Spleen (tissue), 11 donors: Measurements from ENCODE around the gene PIM2. TPM values are rescaled to one million over a fixed set of nuclear protein-coding genes. Genes with fewer than 3 reads are reported as not detected.

Experiments used
- DNase-seq: peaks from one replicate; pipeline ENCODE4 v3.0.0-alpha.2; 2020
- H3K27ac ChIP-seq, 8 donors: fragments of 200-600 bp; sonication (generic) in 7 of 8; 1 replicate in 4 of 8; 2 replicates in 4 of 8; pipeline versions ENCODE4 v1.5.0 to v1.8.0; 2016 to 2021; ENCODE audit warnings: inconsistent platforms in 4 of 8, mild to moderate bottlenecking in 4 of 8, moderate library complexity in 1 of 8
- H3K27me3 ChIP-seq, 7 donors: fragments of 200-600 bp; sonication (generic) in 6 of 7; replicated peaks in 1 of 7; 1 replicate in 4 of 7; 2 replicates in 3 of 7; pipeline versions ENCODE4 v1.5.0 to v1.8.0; 2016 to 2021; ENCODE audit warnings: inconsistent platforms in 3 of 7, mild to moderate bottlenecking in 1 of 7
- H3K36me3 ChIP-seq, 6 donors: fragments of 200-600 bp; sonication (generic) in 5 of 6; 1 replicate in 4 of 6; 2 replicates in 2 of 6; pipeline versions ENCODE4 v1.5.0 to v1.8.0; 2016 to 2021; ENCODE audit warnings: inconsistent platforms in 2 of 6
- H3K4me1 ChIP-seq, 6 donors: fragments of 200-600 bp; sonication (generic) in 5 of 6; 1 replicate in 3 of 6; 2 replicates in 3 of 6; pipeline versions ENCODE4 v1.5.0 to v1.8.0; 2016 to 2021; ENCODE audit warnings: inconsistent platforms in 3 of 6
- H3K4me3 ChIP-seq, 8 donors: fragments of 200-600 bp; sonication (generic) in 7 of 8; 1 replicate in 4 of 8; 2 replicates in 4 of 8; pipeline versions ENCODE4 v1.5.0 to v1.8.0; 2016 to 2021; ENCODE audit warnings: inconsistent platforms in 4 of 8, mild to moderate bottlenecking in 4 of 8, moderate library complexity in 2 of 8
- H3K9me3 ChIP-seq, 8 donors: fragments of 200-600 bp; sonication (generic) in 7 of 8; 1 replicate in 4 of 8; 2 replicates in 4 of 8; pipeline versions ENCODE4 v1.5.0 to v1.8.0; 2016 to 2021; ENCODE audit warnings: inconsistent platforms in 4 of 8
- CTCF ChIP-seq, 11 experiments: fragments of 200-600 bp in 7 of 11; fragments of 450-650 bp in 4 of 11; sonication (generic) in 4 of 11; IDR thresholded peaks in 8 of 11; conservative IDR thresholded peaks in 3 of 11; 1 replicate in 7 of 11; 2 replicates in 4 of 11; pipeline versions ENCODE4 v1.4.0 to v1.8.0; 2016 to 2021; ENCODE audit warnings: antibody characterized with exemption in 11 of 11, inconsistent platforms in 4 of 11, mild to moderate bottlenecking in 1 of 11
- POLR2A ChIP-seq, 3 donors: fragments of 450-650 bp; IDR thresholded peaks; one replicate each; pipeline ENCODE4 v1.5.1; 2017; ENCODE audit warnings: antibody characterized with exemption in 3 of 3, mild to moderate bottlenecking in 1 of 3
- POLR2AphosphoS5 ChIP-seq, 3 donors: sonication (generic); formaldehyde crosslinking; IDR thresholded peaks; one replicate each; pipeline ENCODE4 v1.5.1; 2017; ENCODE audit warnings: antibody characterized with exemption in 3 of 3
- WGBS, 5 donors: extraction: QIAGEN DNeasy Blood & Tissue Kit in 3 of 5; methylation state at CpG; one replicate each; pipeline versions ENCODE4 v1.1.5 to v1.1.7; 2013 to 2018; 5-methylcytosine and 5-hydroxymethylcytosine counted together
- intact Hi-C: fragments of 100-400 bp; cut with DNase I; formaldehyde crosslinking; loops from one replicate; pipeline ENCODE4 v1.15.0; 2023; ENCODE audit warnings: low total_unique reads
- polyA plus RNA-seq, 3 donors: library from polyadenylated mRNA; stranded (reverse); fragments of 200-250 nt; gene quantifications; one replicate each; pipeline ENCODE4 v1.2.1, GENCODE V29; 2013
- total RNA-seq, 7 donors: library from RNA; depleted of rRNA in 3 of 7; stranded (reverse); fragments of >200 nt in 3 of 7; fragmentation: NEBNext Ultra II Directional in 4 of 7; extraction: Animal tissue kit (Norgen Biotek cat#: 25700) in 4 of 7; gene quantifications; one replicate each; pipeline versions ENCODE4 v1.1.0 to v1.2.1, GENCODE V29; 2016 to 2021
- donor health status: healthy with polysubstance abuse.
- donor health status: DM: no; HTN: no; CAD: no; lungs with moderate emphysema.
- donor health status: DM: no; HTN: no; CAD: no.
- donor health status: Bipolar disorder and iron deficiency.
- donor health status: healthy.
- donor health status: DM: no; HTN: no; CAD: no.
- donor health status: DM: yes; HTN: yes; CAD: no.

Gene PIM2
- total and polyA plus RNA-seq, 10 donors = 54.2 to 220 (median 124) TPM

GRCh38 chrX:48911412-48912182 is 7.2 kb downstream of the PIM2 start, which contains the start of gene SLC35A2:
TSS of gene SLC35A2 (minus strand) at chrX:48911646. CDS start at chrX:48911636, 10 bp downstream.
- H3K27me3 ChIP-seq = no peaks in the 10 kb centered on the region
- 0 to 38% (median 1%) methylated on average over 41 to 60 of the region's 60 CpGs for WGBS, 5 donors
- H3K9me3 ChIP-seq = no peaks in the 10 kb centered on the region
- peak; percentile 96 for DNase-seq
- H3K4me3 ChIP-seq = peak within 1 kb of the TSS; percentile 53 to 85 (median 63)
- H3K27ac ChIP-seq = peak within 1 kb of the TSS; percentile 36 to 90 (median 88)
- intact Hi-C loops = no loop called here
- H3K36me3 ChIP-seq = peaks cover 0 to 62% (median 19%) of the 10 kb centered on the region in 6 donors
- peak in 1 of 11 experiments; percentile 3 for TF ChIP-seq CTCF (IDR thresholded peaks at IDR 0.05 in 8 of 11, conservative IDR thresholded peaks at IDR 0.05 in 3 of 11)
- TF ChIP-seq POLR2AphosphoS5 (IDR thresholded peaks at IDR 0.05) = peak; percentile 93 to 98 (median 97)
- TF ChIP-seq POLR2A (IDR thresholded peaks at IDR 0.05) = peak in 1 of 3 donors; percentile 38
- H3K4me1 ChIP-seq = peaks cover 0 to 62% (median 33%) of the 10 kb centered on the region in 6 donors

- 1 to 38% (median 1%) methylated on average over 10 to 12 of the region's 12 CpGs for WGBS, 5 donors
- no peak for TF ChIP-seq POLR2A (IDR thresholded peaks at IDR 0.05)
- TF ChIP-seq CTCF (IDR thresholded peaks at IDR 0.05 in 8 of 11, conservative IDR thresholded peaks at IDR 0.05 in 3 of 11) = peak in 1 of 11 experiments; percentile 3
- no peak for DNase-seq
- Histone ChIP-seq H3K9me3 (no peaks in the 10 kb centered on the region), H3K4me1 (peaks cover 0 to 56% (median 28%) of the 10 kb centered on the region in 6 donors), H3K36me3 (peaks cover 0 to 62% (median 19%) of the 10 kb centered on the region in 6 donors), H3K4me3 (peak overlapping the region; percentile 53 to 85 (median 63)), H3K27ac (peak overlapping the region in 7 of 8 donors; percentile 81 to 90 (median 88)), H3K27me3 (no peaks in the 10 kb centered on the region)
- intact Hi-C loops = no loop called here
These were observed 7.9 kb downstream of the PIM2 start for GRCh38 chrX:48910926-48911411.

- Histone ChIP-seq H3K4me1 (peaks cover 0 to 44% (median 18%) of the 10 kb centered on the region in 6 donors), H3K36me3 (peaks cover 0 to 62% (median 18%) of the 10 kb centered on the region in 6 donors), H3K27me3 (no peaks in the 10 kb centered on the region), H3K27ac (no peak overlapping the region), H3K4me3 (no peak overlapping the region), H3K9me3 (no peaks in the 10 kb centered on the region)
- DNase-seq = no peak
- intact Hi-C loops = no loop called here
- WGBS, 5 donors = 91 to 97% (median 93%) methylated on average over 7 to 17 of the region's 17 CpGs
- no peak for TF ChIP-seq CTCF (IDR thresholded peaks at IDR 0.05 in 8 of 11, conservative IDR thresholded peaks at IDR 0.05 in 3 of 11)
- no peak for TF ChIP-seq POLR2A (IDR thresholded peaks at IDR 0.05)
- TF ChIP-seq POLR2AphosphoS5 (IDR thresholded peaks at IDR 0.05) = peak; percentile 50 to 71 (median 63)
These were observed 9.0 kb downstream of the PIM2 start for GRCh38 chrX:48909703-48910294.

- Histone ChIP-seq H3K36me3 (peaks cover 0 to 62% (median 15%) of the 10 kb centered on the region in 6 donors), H3K27me3 (no peaks in the 10 kb centered on the region), H3K4me1 (peaks cover 0 to 32% (median 10%) of the 10 kb centered on the region in 6 donors), H3K27ac (no peak overlapping the region), H3K4me3 (no peak overlapping the region), H3K9me3 (no peaks in the 10 kb centered on the region)
- intact Hi-C loops = no loop called here
- WGBS, 5 donors = 67 to 88% (median 75%) methylated on average over 1 of the region's 1 CpG
- DNase-seq = no peak
- TF ChIP-seq POLR2AphosphoS5 (IDR thresholded peaks at IDR 0.05) = no peak
- TF ChIP-seq CTCF (IDR thresholded peaks at IDR 0.05 in 8 of 11, conservative IDR thresholded peaks at IDR 0.05 in 3 of 11) = no peak
- TF ChIP-seq POLR2A (IDR thresholded peaks at IDR 0.05) = no peak
These were observed 10.2 kb downstream of the PIM2 start for GRCh38 chrX:48908600-48908999.
